Measurements from ENCODE around the gene WIPF2. TPM values are rescaled to one million over a fixed set of nuclear protein-coding genes. Genes with fewer than 3 reads are reported as not detected.

WIPF2 gene
- total RNA-seq, 1 experiment from 2014 or later: 9.0 TPM

GRCh38 chr17:40253565-40253964 is 34.5 kb downstream of the WIPF2 start:
- no peak overlapping the region for H3K27ac ChIP-seq
- peaks cover 4% of the 10 kb centered on the region for H3K36me3 ChIP-seq
- H3K27me3 ChIP-seq: no peaks in the 10 kb centered on the region
- peaks cover 4% of the 10 kb centered on the region; the same call in 1 of the 2 replicates for H3K4me1 ChIP-seq
- no peak overlapping the region for H3K4me3 ChIP-seq
- no peaks in the 10 kb centered on the region for H3K9me3 ChIP-seq (replicated peaks)
- DNase-seq: no peak

GRCh38 chr17:40259505-40259904 is 40.4 kb downstream of the WIPF2 start:
- Histone ChIP-seq H3K4me1 (no peaks in the 10 kb centered on the region), H3K4me3 (no peak overlapping the region), H3K9me3 (replicated peaks) (no peaks in the 10 kb centered on the region), H3K36me3 (peaks cover 12% of the 10 kb centered on the region), H3K27me3 (no peaks in the 10 kb centered on the region), H3K27ac (no peak overlapping the region)
- DNase-seq: no peak

GRCh38 chr17:40260528-40260927 is 41.4 kb downstream of the WIPF2 start:
- H3K9me3 ChIP-seq (replicated peaks): no peaks in the 10 kb centered on the region
- H3K27ac ChIP-seq: no peak overlapping the region
- no peaks in the 10 kb centered on the region for H3K4me1 ChIP-seq
- H3K36me3 ChIP-seq: peaks cover 18% of the 10 kb centered on the region
- H3K4me3 ChIP-seq: no peak overlapping the region
- no peaks in the 10 kb centered on the region for H3K27me3 ChIP-seq
- DNase-seq: no peak

- Histone ChIP-seq H3K27ac (no peak overlapping the region), H3K27me3 (no peaks in the 10 kb centered on the region), H3K4me1 (no peaks in the 10 kb centered on the region), H3K9me3 (replicated peaks) (no peaks in the 10 kb centered on the region), H3K4me3 (no peak overlapping the region), H3K36me3 (peaks cover 18% of the 10 kb centered on the region)
- no peak for DNase-seq
Measured at GRCh38 chr17:40264458-40265185, 45.5 kb downstream of the WIPF2 start.

DNA sequence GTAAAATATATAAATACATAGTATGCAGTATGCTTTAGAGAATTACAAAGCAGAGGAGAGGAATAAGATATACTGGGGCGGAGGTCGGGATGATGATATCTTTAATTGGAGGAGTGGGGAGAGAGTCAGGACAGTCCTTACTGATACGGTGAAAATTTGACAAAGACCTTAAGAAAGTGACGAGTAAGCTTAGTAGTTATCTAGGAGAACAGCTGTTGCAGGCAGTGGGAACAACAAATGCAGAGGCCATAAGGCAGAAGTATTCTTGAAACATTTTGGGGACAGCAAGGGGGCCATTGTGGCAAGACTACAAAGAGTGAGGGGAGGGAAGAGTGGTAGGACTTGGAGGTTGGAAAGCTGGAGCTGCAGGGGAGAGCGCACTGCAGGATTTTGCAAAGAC is 46.2 kb downstream of the WIPF2 start:
- Histone ChIP-seq H3K27ac (no peak overlapping the region), H3K4me3 (no peak overlapping the region), H3K27me3 (no peaks in the 10 kb centered on the region), H3K36me3 (peaks cover 18% of the 10 kb centered on the region), H3K4me1 (no peaks in the 10 kb centered on the region), H3K9me3 (replicated peaks) (no peaks in the 10 kb centered on the region)
- no peak for DNase-seq

- Histone ChIP-seq H3K27ac (no peak overlapping the region), H3K36me3 (peaks cover 15% of the 10 kb centered on the region), H3K4me1 (no peaks in the 10 kb centered on the region), H3K9me3 (replicated peaks) (no peaks in the 10 kb centered on the region), H3K27me3 (no peaks in the 10 kb centered on the region), H3K4me3 (no peak overlapping the region)
- no peak for DNase-seq
Measured at GRCh38 chr17:40266882-40267281, 47.8 kb downstream of the WIPF2 start.

GRCh38 chr17:40268141-40268712 is 49.1 kb downstream of the WIPF2 start:
- no peak for DNase-seq
- no peaks in the 10 kb centered on the region for H3K4me1 ChIP-seq
- peaks cover 11% of the 10 kb centered on the region for H3K36me3 ChIP-seq

DNA sequence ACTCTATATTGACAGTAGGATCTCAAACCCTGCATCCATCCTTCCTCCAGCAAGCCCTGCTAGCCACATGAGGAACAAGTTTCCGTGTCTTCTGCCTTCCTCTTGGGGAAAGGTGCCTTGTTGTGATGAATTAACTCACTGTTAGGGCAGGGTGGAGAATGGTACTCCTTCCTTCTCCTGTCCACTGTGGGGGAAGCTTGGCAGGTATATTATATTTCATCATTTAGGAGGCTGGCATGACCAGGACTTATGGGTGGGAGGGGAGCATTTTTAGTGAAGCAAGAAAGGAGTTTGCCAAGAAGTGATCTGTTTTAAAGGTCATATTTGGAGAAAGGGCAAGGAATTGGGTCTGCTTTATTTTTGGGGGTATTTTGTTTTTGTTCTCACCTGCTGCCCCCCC is 59.3 kb downstream of the WIPF2 start:
- Histone ChIP-seq H3K4me1 (peaks cover 7% of the 10 kb centered on the region), H3K9me3 (replicated peaks) (no peaks in the 10 kb centered on the region), H3K27ac (no peak overlapping the region), H3K27me3 (no peaks in the 10 kb centered on the region), H3K4me3 (no peak overlapping the region), H3K36me3 (peaks cover 24% of the 10 kb centered on the region)
- no peak for DNase-seq

More at GRCh38 chr17:40268141-40268712, 49.1 kb downstream of the WIPF2 start:
- Histone ChIP-seq H3K27ac (no peak overlapping the region), H3K4me3 (no peak overlapping the region), H3K27me3 (no peaks in the 10 kb centered on the region), H3K9me3 (replicated peaks) (no peaks in the 10 kb centered on the region)

- DNase-seq: no peak
Measured at GRCh38 chr17:40279402-40279801, 60.3 kb downstream of the WIPF2 start.

DNA sequence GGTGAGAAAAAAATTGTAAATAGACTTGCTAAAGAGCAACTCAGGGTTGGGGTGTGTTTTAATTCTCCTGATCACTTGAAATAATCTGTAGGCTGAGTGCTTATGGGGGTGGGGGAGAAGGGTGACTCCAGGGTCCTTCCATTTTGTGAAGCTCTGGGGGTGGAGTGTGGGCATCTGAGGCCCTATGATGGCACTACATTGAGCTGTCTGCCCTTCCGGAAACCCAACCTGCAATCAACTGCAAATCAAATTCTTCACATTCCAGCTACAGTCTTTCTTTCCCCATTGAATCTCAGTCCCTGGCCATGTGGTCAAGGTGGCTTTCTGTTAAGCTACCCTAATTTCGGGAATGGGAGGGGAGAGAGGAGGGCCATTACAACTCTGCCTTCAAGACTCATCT is 62.6 kb downstream of the WIPF2 start:
- Histone ChIP-seq H3K4me3 (no peak overlapping the region), H3K9me3 (replicated peaks) (no peaks in the 10 kb centered on the region), H3K27me3 (no peaks in the 10 kb centered on the region), H3K27ac (no peak overlapping the region), H3K4me1 (peaks cover 24% of the 10 kb centered on the region), H3K36me3 (peaks cover 10% of the 10 kb centered on the region)
- no peak for DNase-seq

More at GRCh38 chr17:40279402-40279801, 60.3 kb downstream of the WIPF2 start:
- Histone ChIP-seq H3K9me3 (replicated peaks) (no peaks in the 10 kb centered on the region), H3K4me1 (peaks cover 16% of the 10 kb centered on the region), H3K27ac (no peak overlapping the region), H3K4me3 (no peak overlapping the region), H3K36me3 (peaks cover 20% of the 10 kb centered on the region), H3K27me3 (no peaks in the 10 kb centered on the region)

- Histone ChIP-seq H3K27me3 (no peaks in the 10 kb centered on the region), H3K36me3 (peaks cover 3% of the 10 kb centered on the region), H3K4me3 (no peak overlapping the region), H3K27ac (peak overlapping the region; percentile 80), H3K9me3 (replicated peaks) (no peaks in the 10 kb centered on the region), H3K4me1 (peaks cover 26% of the 10 kb centered on the region)
- peak in 1 of 2 experiments; percentile 42 for DNase-seq
Measured at GRCh38 chr17:40283662-40284061, 64.6 kb downstream of the WIPF2 start.

- Histone ChIP-seq H3K4me1 (peaks cover 26% of the 10 kb centered on the region), H3K27ac (peak overlapping the region; percentile 80), H3K27me3 (no peaks in the 10 kb centered on the region), H3K9me3 (replicated peaks) (no peaks in the 10 kb centered on the region), H3K4me3 (no peak overlapping the region), H3K36me3 (peaks cover 3% of the 10 kb centered on the region)
- peak; percentile 58 to 65 for DNase-seq
Measured at GRCh38 chr17:40284085-40284713, 65.1 kb downstream of the WIPF2 start.

GRCh38 chr17:40286473-40286872 is 67.4 kb downstream of the WIPF2 start:
- DNase-seq: no peak
- peaks cover 23% of the 10 kb centered on the region for H3K4me1 ChIP-seq
- no peaks in the 10 kb centered on the region for H3K27me3 ChIP-seq
- no peak overlapping the region for H3K27ac ChIP-seq
- peaks cover 19% of the 10 kb centered on the region for H3K36me3 ChIP-seq
- no peaks in the 10 kb centered on the region for H3K9me3 ChIP-seq (replicated peaks)
- no peak overlapping the region for H3K4me3 ChIP-seq

- peaks cover 25% of the 10 kb centered on the region for H3K36me3 ChIP-seq
- DNase-seq: no peak
- H3K4me3 ChIP-seq: peak overlapping the region; percentile 29
- no peak overlapping the region for H3K27ac ChIP-seq
- no peaks in the 10 kb centered on the region for H3K27me3 ChIP-seq
- no peaks in the 10 kb centered on the region for H3K9me3 ChIP-seq (replicated peaks)
- peaks cover 21% of the 10 kb centered on the region for H3K4me1 ChIP-seq
Measured at GRCh38 chr17:40287159-40287493, 68.0 kb downstream of the WIPF2 start.

- DNase-seq: peak; percentile 99
- H3K27me3 ChIP-seq: no peaks in the 10 kb centered on the region
- peak within 1 kb of the TSS; percentile 76 for H3K27ac ChIP-seq
- peak within 1 kb of the TSS; percentile 78 for H3K4me3 ChIP-seq
- H3K4me1 ChIP-seq: peaks cover 21% of the 10 kb centered on the region
- no peaks in the 10 kb centered on the region for H3K9me3 ChIP-seq (replicated peaks)
- H3K36me3 ChIP-seq: peaks cover 31% of the 10 kb centered on the region
Measured at GRCh38 chr17:40287494-40288369, 68.6 kb downstream of the WIPF2 start, which contains the start of gene CDC6. TSS of gene CDC6 (plus strand) at chr17:40287879. CDS start at chr17:40289421, 1,542 bp downstream.

Data from SJCRH30 (cell line).